ENCODE results near the gene ME1.
"Not testable (repeated sequence)": the region's sequence is repeated elsewhere in the genome, so short reads cannot be mapped to it uniquely, and the experiment has no call there.

ME1 gene

DNA sequence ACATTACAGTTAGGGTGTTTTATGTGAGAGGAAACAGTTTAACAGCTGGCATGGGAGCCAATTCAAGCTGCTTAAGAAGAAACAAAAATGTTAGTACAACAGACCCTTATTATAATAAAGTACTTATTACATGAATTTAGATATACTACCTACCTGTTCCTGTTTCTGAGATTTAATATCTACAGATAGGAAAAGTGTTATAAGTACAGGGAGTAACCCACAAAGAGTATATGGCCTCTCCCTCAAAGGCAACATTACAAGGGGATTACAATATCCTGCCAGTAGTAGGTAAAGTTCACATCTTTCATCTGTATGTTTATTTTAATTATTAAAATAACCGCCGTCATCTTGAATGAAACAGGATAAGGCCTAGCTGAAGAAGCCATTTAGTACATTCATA is 1.8 kb upstream of the ME1 start:
- no peak for DNase-seq (ENCODE audit: insufficient read length, low spot score)
- FAIRE-seq, result no peak

DNA sequence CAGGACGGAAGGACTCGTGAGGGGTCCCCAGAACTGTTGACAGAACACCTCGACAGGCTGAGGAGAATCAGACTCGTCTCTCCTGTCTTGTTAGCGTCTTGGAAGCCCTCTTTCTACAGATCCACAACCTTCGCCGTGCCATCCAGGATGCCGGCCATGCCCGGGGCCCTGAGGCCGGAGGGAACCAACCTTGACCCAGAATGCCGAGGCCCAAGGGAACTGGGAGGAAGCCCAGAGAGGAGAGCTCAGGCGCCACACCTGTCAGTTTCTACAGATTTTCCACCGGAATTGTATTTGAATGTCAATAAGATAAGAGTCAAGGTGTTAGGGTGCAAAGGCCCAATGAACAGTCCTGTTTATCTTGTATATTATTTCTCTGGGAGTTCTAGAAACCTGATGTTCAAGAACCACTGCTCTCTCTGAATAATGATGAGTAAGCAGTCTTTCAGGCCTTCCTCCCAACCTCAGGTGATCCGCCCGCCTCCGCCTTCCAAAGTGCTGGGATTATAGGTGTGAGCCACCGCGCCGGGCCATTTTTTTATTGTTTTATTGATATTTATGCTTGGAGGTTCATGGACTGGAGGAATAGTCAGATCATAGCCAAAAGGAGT is 799 bp upstream of the ME1 start:
- FAIRE-seq, result no peak
- DNase-seq (ENCODE audit: insufficient read length, low spot score), result no peak

DNA sequence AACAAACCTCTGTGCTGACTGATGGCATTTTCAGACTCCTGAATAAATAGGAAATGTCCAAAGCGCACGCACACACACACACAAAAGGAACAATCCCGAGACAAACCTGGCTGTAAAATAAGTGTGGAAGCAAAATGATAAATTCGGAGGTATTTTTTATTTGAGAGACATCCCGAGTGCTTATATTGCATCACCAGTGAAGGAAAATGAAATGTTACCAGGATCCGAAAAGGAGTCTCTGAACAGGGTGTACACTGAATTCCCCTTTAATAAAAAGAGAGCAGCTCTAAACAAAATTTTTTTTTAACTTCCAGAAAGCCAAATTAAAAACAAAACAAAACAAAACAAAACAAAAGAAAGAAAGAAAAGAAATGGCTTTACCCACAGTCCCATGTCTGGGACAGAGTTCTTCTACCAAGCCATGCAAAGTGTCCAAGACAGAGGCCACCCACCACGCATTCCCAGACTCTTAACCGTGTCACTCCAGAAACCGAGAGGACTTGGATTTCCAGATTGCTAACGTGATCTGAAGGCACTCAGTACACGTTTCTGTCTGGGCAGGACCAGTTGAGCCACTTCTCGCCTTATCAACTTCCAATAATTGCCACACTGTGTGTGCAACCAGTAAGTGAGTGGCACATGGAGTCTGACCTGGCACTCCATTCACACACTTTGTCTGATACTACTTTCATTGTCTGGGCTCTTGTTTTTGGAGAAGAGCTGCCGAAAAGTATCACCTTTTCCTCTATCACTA is 817 bp downstream of the ME1 start:
- no peak for FAIRE-seq

GRCh38 chr6:83429269-83429668 is 1.6 kb downstream of the ME1 start:
- no peak for DNase-seq (ENCODE audit: insufficient read length, low spot score)
- FAIRE-seq, result no peak

More for the DNA sequence above, 817 bp downstream of the ME1 start:
- DNase-seq (ENCODE audit: insufficient read length, low spot score), result no peak

DNA sequence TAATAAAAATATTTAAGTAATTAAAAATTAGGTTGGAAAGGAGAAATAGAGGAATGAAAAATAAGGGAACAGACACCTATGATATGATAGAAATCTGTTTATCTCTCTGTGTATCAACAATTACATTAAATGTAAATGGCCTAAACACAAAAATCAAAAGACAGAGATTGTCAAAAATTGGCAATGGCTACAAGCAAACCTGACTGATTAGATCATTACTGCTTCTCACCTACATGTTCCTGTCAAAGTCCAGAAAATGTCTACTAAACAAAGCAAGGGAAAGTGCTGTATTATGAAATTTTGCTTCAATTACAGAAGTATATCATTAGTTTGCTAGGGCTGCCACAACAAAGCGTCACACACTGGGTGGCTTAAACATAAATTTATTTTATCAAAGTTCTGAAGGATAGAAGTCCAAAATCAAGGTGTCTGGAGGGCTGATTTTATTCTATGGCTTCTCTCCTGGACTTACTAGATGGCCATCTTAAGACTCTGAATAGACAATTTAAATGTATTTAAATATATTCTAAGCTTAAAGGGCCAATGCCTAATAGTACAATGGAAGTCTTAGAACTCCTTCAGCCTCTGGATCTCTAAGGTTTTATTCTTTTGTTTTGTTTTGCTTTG is 6.3 kb downstream of the ME1 start:
- DNase-seq (ENCODE audit: insufficient read length, low spot score) (no peak), FAIRE-seq (no peak)

- FAIRE-seq (no peak), DNase-seq (ENCODE audit: insufficient read length, low spot score) (no peak)
Observed at GRCh38 chr6:83417880-83418663, 12.8 kb downstream of the ME1 start.

GRCh38 chr6:83413068-83413467 is 17.8 kb downstream of the ME1 start:
- DNase-seq (ENCODE audit: insufficient read length, low spot score) (no peak), FAIRE-seq (no peak)

GRCh38 chr6:83411731-83412130 is 19.1 kb downstream of the ME1 start:
- FAIRE-seq, result no peak
- no peak for DNase-seq (ENCODE audit: insufficient read length, low spot score)

DNA sequence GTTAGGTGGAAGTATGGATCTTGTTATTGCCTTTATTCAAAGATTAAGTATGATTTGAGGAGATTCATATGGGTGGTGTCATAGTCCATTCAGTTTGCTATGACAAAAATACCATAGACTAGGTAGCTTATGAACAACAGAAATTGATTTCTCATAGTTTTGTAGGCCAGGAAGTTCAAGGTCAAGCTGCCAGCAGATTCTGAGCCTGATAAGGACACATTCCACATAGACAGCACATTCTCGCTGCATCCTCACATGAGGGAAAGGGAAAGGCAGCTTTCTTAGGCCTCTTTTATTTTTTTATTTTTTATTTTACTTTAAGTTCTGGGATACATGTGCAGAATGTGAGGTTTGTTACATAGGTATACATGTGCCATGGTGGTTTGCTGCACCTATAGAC is 27.7 kb downstream of the ME1 start:
- DNase-seq (ENCODE audit: insufficient read length, low spot score) (no peak), FAIRE-seq (no peak)

GRCh38 chr6:83389606-83390005 is 41.2 kb downstream of the ME1 start:
- no peak for DNase-seq (ENCODE audit: insufficient read length, low spot score)
- FAIRE-seq, result no peak

DNA sequence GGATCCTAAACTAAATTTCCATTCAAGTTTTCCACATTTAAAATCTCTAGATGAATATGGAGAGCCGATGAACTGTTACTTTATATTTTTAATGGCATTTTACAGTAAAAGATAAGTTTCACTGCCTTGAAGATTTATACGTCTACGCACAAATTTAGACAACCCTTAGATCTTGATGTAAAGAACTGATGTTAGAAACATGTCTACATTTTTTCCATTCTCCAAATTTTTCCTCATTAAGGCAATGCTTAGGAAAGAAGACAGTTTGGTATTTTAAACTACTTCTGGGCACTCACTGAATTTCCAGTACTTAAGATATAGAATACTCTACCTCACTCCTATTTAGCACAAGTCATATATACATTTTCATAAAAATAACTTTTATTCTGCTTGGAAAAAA is 45.4 kb downstream of the ME1 start:
- no peak for DNase-seq (ENCODE audit: insufficient read length, low spot score)
- FAIRE-seq, result no peak

DNA sequence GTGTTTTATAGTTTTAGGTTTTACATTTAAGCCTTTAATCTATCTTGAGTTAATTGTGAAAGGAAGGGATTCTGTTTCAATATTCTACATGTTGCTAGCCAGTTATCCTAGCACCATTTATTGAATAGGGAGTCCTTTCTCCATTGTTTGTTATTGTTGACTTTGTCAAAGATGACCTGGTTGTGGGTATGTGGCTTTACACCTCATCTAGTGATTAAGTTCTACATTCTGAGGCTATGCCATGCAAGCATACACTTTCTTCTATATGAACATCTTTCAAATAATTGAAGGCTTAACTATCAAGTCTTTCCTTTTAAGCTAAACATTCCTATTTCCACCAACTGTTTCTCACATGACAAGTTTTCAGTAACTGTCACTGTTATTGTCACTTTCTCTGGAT is 46.1 kb downstream of the ME1 start:
- no peak for FAIRE-seq
- DNase-seq (ENCODE audit: insufficient read length, low spot score), result no peak

- FAIRE-seq, result no peak
- DNase-seq (ENCODE audit: insufficient read length, low spot score), result no peak
Observed at GRCh38 chr6:83381949-83382348, 48.9 kb downstream of the ME1 start.

DNA sequence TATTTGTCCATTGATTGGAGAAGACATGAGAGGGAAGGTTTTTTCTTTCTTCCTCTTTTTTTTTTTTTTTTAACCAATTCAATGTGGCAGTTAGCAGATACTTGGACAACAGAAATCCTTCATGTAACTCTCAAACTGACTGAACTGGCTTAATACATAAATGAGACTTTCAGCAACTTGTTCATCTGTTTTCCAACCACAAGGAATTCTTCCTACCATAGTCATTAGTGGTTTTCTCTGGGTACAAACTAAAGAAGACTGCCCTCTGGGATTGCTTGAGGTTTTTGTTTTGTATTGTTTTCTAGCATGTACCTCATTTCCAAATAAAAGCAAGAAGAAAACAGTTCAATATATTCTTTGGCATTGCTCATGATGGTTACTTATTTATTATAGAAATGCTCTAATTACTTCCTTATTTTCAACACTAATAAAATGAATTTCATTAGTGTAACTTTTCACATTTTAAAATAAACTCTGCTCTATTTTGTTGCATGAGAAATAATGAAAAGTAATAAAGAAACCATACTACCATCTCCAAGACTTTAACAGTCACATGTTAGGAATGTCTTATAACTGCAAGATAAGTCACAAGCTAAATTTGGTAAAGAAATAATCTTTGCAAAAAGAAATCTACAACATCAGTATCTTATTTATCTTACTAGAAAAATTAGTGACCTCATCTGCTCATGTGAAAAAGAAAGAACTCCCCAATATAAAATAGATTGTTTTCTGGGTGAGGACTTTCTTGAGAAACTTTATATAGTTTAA is 52.0 kb downstream of the ME1 start:
- FAIRE-seq (no peak), DNase-seq (ENCODE audit: insufficient read length, low spot score) (no peak)

DNA sequence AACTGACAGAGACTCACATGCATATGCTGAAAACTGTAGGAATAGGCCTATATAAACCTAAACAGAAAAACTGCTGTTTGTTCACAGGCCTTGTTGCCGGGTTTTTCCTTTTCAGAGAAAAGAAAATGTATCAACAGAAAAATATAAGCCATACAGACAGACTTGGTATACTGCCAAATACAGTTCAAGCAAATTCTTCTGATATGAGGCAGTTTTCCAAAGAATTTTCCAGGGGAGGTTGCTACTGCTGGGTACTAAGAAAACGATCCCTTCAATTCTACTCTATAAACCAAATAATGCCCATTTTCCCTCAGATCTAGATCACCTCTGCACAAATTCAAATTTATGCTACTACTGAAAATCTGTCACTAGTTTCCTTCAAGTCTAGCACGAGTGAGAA is 59.4 kb downstream of the ME1 start:
- DNase-seq (ENCODE audit: insufficient read length, low spot score), result no peak
- FAIRE-seq, result no peak

- FAIRE-seq (no peak), DNase-seq (ENCODE audit: insufficient read length, low spot score) (no peak)
Observed at GRCh38 chr6:83370567-83370966, 60.3 kb downstream of the ME1 start.

DNA sequence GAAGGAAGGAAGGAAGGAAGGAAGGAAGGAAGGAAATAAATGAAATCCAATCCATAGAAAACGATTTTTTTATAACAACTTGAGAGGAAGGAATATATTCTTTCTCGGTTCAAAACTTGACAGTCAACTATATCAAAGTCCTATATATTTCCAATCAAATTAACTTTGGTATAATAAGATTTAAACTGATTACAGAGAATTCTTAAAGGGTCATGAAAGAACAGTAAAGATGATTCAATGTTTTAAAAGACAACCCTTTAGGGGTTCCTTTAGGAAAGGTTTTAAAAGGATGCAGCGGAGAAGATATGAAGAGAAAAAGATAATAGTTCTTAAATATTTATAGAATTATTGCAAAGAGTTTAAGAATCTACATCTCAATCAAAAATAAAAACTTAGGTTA is 61.2 kb downstream of the ME1 start:
- no peak for DNase-seq (ENCODE audit: insufficient read length, low spot score)
- no peak for FAIRE-seq

DNA sequence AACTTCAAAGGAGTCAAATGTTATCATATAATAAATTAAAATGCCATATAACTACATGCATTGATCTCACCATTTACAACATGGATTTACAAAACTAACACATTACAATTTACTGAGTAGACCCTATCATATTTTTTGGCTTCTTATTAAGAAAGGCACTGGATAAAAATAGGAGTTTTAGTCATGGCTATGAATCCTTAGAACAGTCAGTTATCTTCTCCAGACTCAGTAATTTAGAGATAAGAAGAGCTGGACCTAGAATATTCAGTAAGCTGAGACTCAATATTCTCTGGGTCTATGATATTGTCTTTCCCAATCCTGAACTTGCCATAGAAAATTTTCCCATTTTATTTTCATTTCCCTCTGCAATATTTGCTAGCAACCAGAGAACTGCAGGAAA is 62.3 kb downstream of the ME1 start:
- no peak for DNase-seq (ENCODE audit: insufficient read length, low spot score)
- FAIRE-seq, result no peak

GRCh38 chr6:83367104-83367503 is 63.7 kb downstream of the ME1 start:
- no peak for FAIRE-seq

DNA sequence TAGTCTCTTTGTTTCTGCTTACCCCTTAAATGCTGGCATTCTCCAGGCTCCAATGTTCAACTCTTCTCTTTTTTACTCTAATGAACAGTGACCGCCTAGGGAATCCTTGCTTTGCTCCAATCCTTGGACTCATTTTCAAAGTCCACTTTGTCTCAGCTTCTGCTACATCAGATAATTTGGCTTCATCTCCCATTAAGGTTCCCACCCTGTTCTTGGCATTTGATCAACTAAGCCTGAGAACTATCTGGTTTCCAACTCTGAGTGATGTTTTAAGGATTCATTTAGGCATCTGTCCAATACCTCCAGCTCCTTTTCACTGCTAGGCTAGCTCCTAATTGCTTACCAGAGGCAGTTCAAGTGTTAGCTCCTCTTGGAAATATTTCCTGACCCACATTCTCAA is 64.9 kb downstream of the ME1 start:
- DNase-seq (ENCODE audit: insufficient read length, low spot score), result no peak

More at GRCh38 chr6:83367104-83367503, 63.7 kb downstream of the ME1 start:
- no peak for DNase-seq (ENCODE audit: insufficient read length, low spot score)

DNA sequence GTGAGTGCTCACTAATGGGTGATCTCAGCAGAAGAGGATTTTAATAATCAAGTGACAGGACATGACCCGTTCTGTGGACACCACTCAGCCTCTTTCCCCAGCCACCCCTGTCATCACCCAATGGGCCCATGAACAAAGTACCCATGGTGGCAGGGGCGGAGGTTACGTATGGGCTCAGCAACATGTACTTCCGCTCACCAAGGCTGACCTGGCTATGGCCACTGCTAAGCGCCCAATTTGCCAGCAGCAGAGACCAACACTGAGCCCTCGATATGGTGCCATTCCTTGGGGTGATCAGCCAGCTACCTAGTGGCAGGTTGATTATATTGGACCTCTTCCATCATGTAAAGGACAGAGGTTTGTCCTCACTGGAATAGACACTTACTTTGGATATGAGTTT is 68.5 kb downstream of the ME1 start:
- not testable (repeated sequence) for DNase-seq (ENCODE audit: insufficient read length, low spot score); FAIRE-seq

More for the DNA sequence above, 64.9 kb downstream of the ME1 start:
- no peak for FAIRE-seq

Data from GM19239 (cell line).